DND-41 (cell line): ENCODE results near the gene MARVELD1.

Source experiments
- ATAC-seq: fragments of 200-7000 bp; cut with Tn5 transposase; 3 replicates; pipeline ENCODE4 v1.9.1; 2021; ENCODE audit warnings: low read depth; ENCODE audit not compliant: insufficient read depth
- DNase-seq: peaks from one replicate; pipeline ENCODE4 v3.0.0-alpha.2; 2020
- H2AFZ ChIP-seq: 2 replicates; pipeline ENCODE4 v1.6.0; 2012; ENCODE audit warnings: low read depth, low read length
- H3K27ac ChIP-seq: 2 replicates; pipeline ENCODE4 v1.5.1; 2012; ENCODE audit warnings: low read length, inconsistent platforms
- H3K27me3 ChIP-seq: fragments of 200-600 bp; sonication (generic); 2 replicates; pipeline ENCODE4 v1.6.0; 2012; ENCODE audit warnings: low read length, mild to moderate bottlenecking, inconsistent platforms; ENCODE audit not compliant: insufficient read depth, poor library complexity
- H3K36me3 ChIP-seq: 2 replicates; pipeline ENCODE4 v1.5.1; 2012; ENCODE audit warnings: low read length, inconsistent platforms; ENCODE audit not compliant: insufficient read depth
- H3K4me1 ChIP-seq: 2 replicates; pipeline ENCODE4 v1.5.1; 2012; ENCODE audit warnings: mild to moderate bottlenecking, low read length; ENCODE audit not compliant: insufficient read depth
- H3K4me2 ChIP-seq: 2 replicates; pipeline ENCODE4 v1.6.0; 2012; ENCODE audit warnings: mild to moderate bottlenecking, moderate library complexity, low read length, inconsistent platforms; ENCODE audit not compliant: insufficient read depth
- H3K4me3 ChIP-seq, 2 experiments: fragments of 200-600 bp in 1 of 2; shearing (Covaris generic) in 1 of 2; 2 replicates each; pipeline ENCODE4 v1.5.1; 2012 to 2016; ENCODE audit warnings: inconsistent platforms in 2 of 2, low read length in 2 of 2, mild to moderate bottlenecking in 2 of 2, low read depth in 1 of 2, moderate library complexity in 1 of 2
- H3K79me2 ChIP-seq: 2 replicates; pipeline ENCODE4 v1.6.0; 2012; ENCODE audit warnings: low read length, inconsistent platforms; ENCODE audit not compliant: insufficient read depth
- H3K9ac ChIP-seq: 2 replicates; pipeline ENCODE4 v1.6.0; 2012; ENCODE audit warnings: low read depth, mild to moderate bottlenecking, inconsistent platforms, low read length, moderate library complexity
- H3K9me3 ChIP-seq: 2 replicates; pipeline ENCODE4 v1.5.1; 2012; ENCODE audit warnings: low read length, moderate library complexity, mild to moderate bottlenecking, inconsistent platforms; ENCODE audit not compliant: insufficient read depth, severe bottlenecking
- H4K20me1 ChIP-seq: 2 replicates; pipeline ENCODE4 v1.6.0; 2012; ENCODE audit warnings: low read length; ENCODE audit not compliant: insufficient read depth
- EZH2 ChIP-seq: IDR thresholded peaks from 3 replicates; pipeline ENCODE4 v1.6.1; 2012; ENCODE audit warnings: borderline replicate concordance, low read depth, mild to moderate bottlenecking, moderate library complexity, low read length, inconsistent platforms; ENCODE audit not compliant: severe bottlenecking
- TF ChIP-seq, protein P1 (sequence below): IDR thresholded peaks from 2 replicates; pipeline ENCODE4 v1.5.1; 2012; ENCODE audit warnings: borderline replicate concordance, low read length, moderate library complexity, mild to moderate bottlenecking; ENCODE audit not compliant: poor library complexity, severe bottlenecking; ENCODE audit errors: extremely low read depth

The MARVELD1 gene

DNA sequence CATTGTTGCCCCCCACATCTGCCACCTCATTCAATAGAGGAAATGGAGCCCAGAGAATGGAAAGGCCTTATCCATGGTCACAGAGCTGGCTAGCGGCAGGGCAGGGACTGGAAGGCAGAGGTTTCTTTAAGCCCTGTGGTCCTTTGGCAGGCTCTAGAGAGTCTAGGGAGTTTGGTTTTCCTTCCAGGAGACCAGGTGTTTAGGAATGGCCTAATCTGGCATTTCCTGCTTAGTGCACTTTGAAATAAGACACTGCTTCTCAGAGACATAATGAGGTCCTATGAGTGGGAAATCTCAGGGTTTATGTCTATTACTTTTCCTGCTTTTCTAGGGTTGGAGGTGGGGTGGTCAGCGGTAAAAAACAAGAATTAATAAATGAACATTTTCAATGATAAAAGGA lies 6.1 kb downstream of the MARVELD1 start:
- H3K9me3 ChIP-seq, result no peaks in the 10 kb centered on the region
- H3K4me2 ChIP-seq, result no peak overlapping the region
- no peak overlapping the region for H2AFZ ChIP-seq
- TF ChIP-seq EZH2, result no peak
- TF ChIP-seq, protein P1, sequence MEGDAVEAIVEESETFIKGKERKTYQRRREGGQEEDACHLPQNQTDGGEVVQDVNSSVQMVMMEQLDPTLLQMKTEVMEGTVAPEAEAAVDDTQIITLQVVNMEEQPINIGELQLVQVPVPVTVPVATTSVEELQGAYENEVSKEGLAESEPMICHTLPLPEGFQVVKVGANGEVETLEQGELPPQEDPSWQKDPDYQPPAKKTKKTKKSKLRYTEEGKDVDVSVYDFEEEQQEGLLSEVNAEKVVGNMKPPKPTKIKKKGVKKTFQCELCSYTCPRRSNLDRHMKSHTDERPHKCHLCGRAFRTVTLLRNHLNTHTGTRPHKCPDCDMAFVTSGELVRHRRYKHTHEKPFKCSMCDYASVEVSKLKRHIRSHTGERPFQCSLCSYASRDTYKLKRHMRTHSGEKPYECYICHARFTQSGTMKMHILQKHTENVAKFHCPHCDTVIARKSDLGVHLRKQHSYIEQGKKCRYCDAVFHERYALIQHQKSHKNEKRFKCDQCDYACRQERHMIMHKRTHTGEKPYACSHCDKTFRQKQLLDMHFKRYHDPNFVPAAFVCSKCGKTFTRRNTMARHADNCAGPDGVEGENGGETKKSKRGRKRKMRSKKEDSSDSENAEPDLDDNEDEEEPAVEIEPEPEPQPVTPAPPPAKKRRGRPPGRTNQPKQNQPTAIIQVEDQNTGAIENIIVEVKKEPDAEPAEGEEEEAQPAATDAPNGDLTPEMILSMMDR, result no peak
- DNase-seq, result no peak
- H3K9ac ChIP-seq, result no peak overlapping the region
- H3K4me1 ChIP-seq, result peaks cover 19% of the 10 kb centered on the region
- H3K36me3 ChIP-seq, result peaks cover 19% of the 10 kb centered on the region
- peaks cover 6% of the 10 kb centered on the region; the same call in 1 of the 2 replicates for H3K79me2 ChIP-seq
- peaks cover 7% of the 10 kb centered on the region for H4K20me1 ChIP-seq
- no peak overlapping the region for H3K4me3 ChIP-seq
- no peak for ATAC-seq
- no peak overlapping the region for H3K27ac ChIP-seq
- H3K27me3 ChIP-seq, result no peaks in the 10 kb centered on the region

DNA sequence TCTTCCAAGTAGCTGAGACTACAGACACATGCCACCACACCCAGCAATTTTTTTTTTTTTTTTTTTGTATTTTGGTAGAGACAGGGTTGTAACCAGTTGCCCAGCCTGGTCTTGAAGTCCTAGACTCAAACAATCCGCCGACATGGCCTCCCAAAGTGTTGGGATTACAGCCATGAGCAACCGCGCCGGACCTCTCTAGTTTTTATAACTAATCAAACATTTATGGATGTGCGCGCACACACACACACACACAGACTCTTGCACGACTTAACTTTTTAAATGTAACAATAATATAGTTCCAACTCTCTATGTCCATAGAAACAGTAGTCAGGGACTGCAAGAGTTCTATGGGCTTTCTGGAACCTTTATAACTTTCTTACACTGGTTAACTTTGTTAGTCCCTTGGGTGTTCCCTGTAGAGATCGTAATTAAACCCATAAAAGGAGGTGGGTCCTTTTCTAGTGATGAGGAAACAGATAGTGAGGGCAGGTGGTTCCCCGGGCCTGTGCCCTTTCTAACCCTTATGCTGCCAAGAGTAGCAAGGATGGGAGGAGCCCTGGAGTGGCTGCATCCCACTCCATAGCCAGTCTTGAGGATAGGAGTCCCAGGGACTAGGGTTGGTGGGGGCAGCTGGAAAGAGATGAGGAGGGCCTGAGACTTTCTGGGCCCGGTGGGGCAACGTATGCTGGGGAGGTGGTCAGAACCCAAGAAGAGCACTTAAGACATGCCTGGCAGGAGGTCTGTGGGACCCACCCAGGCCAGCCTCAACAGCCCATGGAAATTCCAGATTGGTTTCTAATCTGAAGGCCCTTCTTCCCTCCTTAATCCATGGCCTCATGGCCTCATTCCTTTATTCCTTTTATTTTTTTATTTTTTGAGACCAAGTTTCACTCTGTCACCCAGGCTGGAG lies 8.6 kb downstream of the MARVELD1 start:
- Histone ChIP-seq H3K4me2 (no peak overlapping the region), H3K27ac (no peak overlapping the region), H4K20me1 (no peaks in the 10 kb centered on the region), H3K79me2 (no peaks in the 10 kb centered on the region), H3K27me3 (no peaks in the 10 kb centered on the region), H3K4me1 (no peaks in the 10 kb centered on the region), H3K36me3 (peaks cover 12% of the 10 kb centered on the region), H3K9me3 (no peaks in the 10 kb centered on the region), H3K4me3 (no peak overlapping the region), H2AFZ (no peak overlapping the region), H3K9ac (no peak overlapping the region)
- TF ChIP-seq, protein P1, result no peak
- TF ChIP-seq EZH2, result no peak
- ATAC-seq, result no peak
- DNase-seq, result no peak

DNA sequence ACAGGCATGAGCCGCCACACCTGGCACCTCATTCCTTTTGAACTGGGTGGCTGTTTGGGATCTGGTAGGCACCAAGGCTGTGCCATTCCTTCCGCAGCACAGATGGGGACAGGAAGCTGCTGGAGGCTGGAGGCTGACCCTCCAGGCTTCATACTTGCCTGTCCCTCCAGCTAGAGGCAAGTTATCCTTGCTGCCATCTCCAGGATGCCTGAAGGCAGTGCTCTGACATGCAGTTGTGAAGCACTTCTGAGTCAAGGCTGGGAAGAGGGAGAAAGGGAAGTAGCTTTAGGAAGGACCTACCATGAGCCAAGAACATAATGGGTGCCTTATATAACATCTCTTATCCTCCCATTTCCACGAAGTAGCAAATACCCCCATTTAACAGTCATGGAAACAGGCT lies 9.5 kb downstream of the MARVELD1 start:
- H3K9ac ChIP-seq, result no peak overlapping the region
- H3K79me2 ChIP-seq, result no peaks in the 10 kb centered on the region
- no peaks in the 10 kb centered on the region for H3K9me3 ChIP-seq
- no peak overlapping the region for H3K4me2 ChIP-seq
- H2AFZ ChIP-seq, result no peak overlapping the region
- peaks cover 4% of the 10 kb centered on the region; the same call in 1 of the 2 replicates for H3K36me3 ChIP-seq
- no peaks in the 10 kb centered on the region for H3K27me3 ChIP-seq
- no peak overlapping the region for H3K4me3 ChIP-seq
- no peaks in the 10 kb centered on the region for H3K4me1 ChIP-seq
- TF ChIP-seq, protein P1, result no peak
- no peak for TF ChIP-seq EZH2
- H3K27ac ChIP-seq, result no peak overlapping the region
- H4K20me1 ChIP-seq, result no peaks in the 10 kb centered on the region
- ATAC-seq (no peak), DNase-seq (no peak)
